ENCODE data around the gene HK2. TPM values are rescaled to one million over a fixed set of nuclear protein-coding genes. Genes with fewer than 3 reads are reported as not detected.

HK2 gene
- polyA plus RNA-seq, 2 of the 4 experiments (the other 2 are of a cell fraction): 0.37 to 1.2 TPM

DNA sequence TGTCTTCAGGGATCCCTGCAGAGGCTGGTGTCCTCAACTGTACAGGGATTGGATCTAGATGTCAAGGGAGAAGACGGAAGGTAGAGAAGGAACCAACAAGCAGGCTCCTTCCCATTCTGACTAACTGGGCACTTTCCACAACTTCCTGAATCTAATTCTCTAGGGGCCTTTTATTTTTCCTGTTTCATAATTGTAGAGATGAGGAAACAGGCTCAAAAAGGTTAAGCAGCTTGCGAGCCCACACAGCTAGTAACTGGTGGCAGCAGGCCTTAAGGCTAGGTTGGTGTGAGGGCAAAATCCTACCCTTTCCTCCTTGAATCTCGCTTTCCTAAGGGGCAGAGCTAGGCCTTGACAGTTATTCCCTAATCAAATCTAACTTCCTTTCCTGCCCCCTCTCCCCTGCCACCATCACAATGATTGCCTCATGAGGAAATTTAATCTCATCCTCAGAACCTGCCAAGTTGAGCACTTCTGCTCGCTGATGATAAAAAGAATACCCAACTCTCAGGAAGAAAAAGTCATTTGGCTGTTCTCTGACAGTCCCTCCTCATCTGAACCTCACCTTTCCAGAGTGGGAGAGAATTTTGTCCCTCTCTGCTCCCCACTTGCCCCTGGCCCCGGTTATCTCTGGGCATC, 88.8 kb downstream of the HK2 start (continued):
- TF ChIP-seq, protein P1, sequence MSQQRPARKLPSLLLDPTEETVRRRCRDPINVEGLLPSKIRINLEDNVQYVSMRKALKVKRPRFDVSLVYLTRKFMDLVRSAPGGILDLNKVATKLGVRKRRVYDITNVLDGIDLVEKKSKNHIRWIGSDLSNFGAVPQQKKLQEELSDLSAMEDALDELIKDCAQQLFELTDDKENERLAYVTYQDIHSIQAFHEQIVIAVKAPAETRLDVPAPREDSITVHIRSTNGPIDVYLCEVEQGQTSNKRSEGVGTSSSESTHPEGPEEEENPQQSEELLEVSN (IDR thresholded peaks at IDR 0.05; ENCODE audit: borderline replicate concordance, low read depth): no peak
- no peak for TF ChIP-seq EP300 (IDR thresholded peaks at IDR 0.05)
- TF ChIP-seq RCOR1 (IDR thresholded peaks at IDR 0.05; ENCODE audit: low read depth, low read length): no peak
- no peak for TF ChIP-seq CEBPB (IDR thresholded peaks at IDR 0.05)
- TF ChIP-seq HOXA7 (CRISPR knock-in tag; IDR thresholded peaks at IDR 0.05): no peak
- no peak for TF ChIP-seq JUNB (IDR thresholded peaks at IDR 0.05)
- no peak for TF ChIP-seq EHF (CRISPR knock-in tag; IDR thresholded peaks at IDR 0.05)
- TF ChIP-seq TFCP2L1 (CRISPR knock-in tag; IDR thresholded peaks at IDR 0.05): no peak
- TF ChIP-seq PHF8 (IDR thresholded peaks at IDR 0.05; ENCODE audit: borderline replicate concordance, low read depth): no peak
- TF ChIP-seq HOXB13 (CRISPR knock-in tag; IDR thresholded peaks at IDR 0.05; ENCODE audit: low read depth): no peak
- no peak for TF ChIP-seq RNF2 (IDR thresholded peaks at IDR 0.05; ENCODE audit: borderline replicate concordance, low read depth)

DNA sequence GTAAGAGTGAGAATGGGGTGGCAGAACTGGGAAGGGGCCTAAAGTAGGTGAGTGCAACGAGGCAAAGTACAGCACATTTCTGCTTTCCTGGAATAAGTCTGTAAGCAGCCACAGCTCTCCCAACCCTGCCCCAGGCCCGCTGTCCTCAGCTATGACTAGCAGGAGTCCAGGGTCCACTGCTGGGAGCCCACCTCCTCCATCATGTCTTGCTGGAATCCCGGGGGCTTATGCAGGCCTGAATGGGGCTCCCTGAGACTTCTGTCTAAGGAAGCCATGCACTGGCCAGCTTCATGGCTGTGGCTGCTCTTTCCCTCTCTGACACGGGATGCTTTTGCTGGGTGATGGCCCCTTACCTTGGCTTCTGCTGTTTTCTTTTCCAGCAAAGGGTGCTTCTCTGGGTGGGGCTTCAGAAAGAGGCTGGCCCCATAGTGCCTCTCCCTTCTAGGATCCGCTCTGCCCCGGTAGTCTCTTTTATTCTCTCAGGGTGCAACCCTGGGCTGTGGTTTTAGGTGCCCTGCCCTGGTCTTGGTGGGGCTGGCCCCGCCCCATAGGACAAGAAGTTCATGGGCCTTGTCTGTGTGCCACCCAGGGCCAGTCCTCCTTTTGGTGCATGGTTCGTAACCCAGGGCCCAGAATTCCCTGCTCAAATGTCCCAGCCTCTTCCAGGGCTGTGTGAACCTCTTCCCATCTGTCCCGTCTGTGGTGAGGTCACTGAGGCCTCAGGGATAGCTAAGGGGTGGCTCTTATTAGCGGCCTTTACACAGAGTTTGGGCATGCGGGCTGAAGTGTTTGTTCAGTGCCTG, 90.7 kb downstream of the HK2 start:
- Histone ChIP-seq H3K4me1 (no peaks in the 10 kb centered on the region), H3K4me3 (no peak overlapping the region), H3K9me3 (no peaks in the 10 kb centered on the region), H3K4me2 (no peak overlapping the region), H3K27ac (no peak overlapping the region)
- ATAC-seq: no peak
- 82% methylated on average over 11 of the region's 11 CpGs for WGBS (ENCODE audit: missing lambda C conversion rate)
- ChIA-PET CTCF (interaction anchor here (0.8 to 2.4 kb wide), 3 partner anchors 9 to 540 kb away, joined by 3 to 8 read pairs (median 5); partner anchors contain the start of gene TACR1), POLR2A (no interaction called here)
- no peak for DNase-seq (ENCODE audit: low read depth in 1 of 2, low spot score in 1 of 2)
- FAIRE-seq: no peak
- TF ChIP-seq SMC3 (IDR thresholded peaks at IDR 0.05) (no peak), GATA3 (IDR thresholded peaks at IDR 0.05; ENCODE audit: borderline replicate concordance) (no peak)

DNA sequence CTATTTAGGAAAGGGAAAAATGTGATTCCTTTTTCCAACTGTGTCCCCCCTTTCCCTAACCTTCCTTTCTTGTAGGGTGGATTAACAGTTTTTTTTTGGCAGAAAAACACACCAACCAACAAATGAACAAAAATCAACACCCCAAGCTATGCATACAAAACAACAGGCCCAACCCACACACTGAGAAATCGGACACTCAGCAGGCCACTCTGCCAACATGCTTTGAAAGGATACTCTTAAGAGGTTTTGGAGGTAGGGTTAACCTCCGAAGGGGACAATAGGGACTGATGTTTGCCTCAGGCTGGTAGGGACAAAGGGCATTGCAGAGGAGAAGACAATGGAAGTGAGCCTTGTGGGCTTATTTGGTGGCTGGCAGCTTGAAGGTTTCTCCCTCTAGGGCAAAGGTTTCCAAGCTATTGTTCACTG, 91.4 kb downstream of the HK2 start:
- CTCF ChIA-PET: interaction anchor here (0.5 to 2.4 kb wide), 4 partner anchors 9 to 274 kb away, joined by 3 to 8 read pairs (median 3); no protein-coding TSS in a partner anchor
- ATAC-seq: no peak
- POLR2A ChIA-PET: no interaction called here

More for the DNA sequence above, 91.4 kb downstream of the HK2 start:
- DNase-seq (ENCODE audit: low read depth in 1 of 2, low spot score in 1 of 2): no peak
- Histone ChIP-seq H3K4me1 (no peaks in the 10 kb centered on the region), H3K4me3 (no peak overlapping the region), H3K4me2 (no peak overlapping the region), H3K27ac (no peak overlapping the region), H3K9me3 (no peaks in the 10 kb centered on the region)
- 61% methylated on average over 2 of the region's 2 CpGs for WGBS (ENCODE audit: missing lambda C conversion rate)
- no peak for FAIRE-seq
- no peak for TF ChIP-seq NPAS2 (CRISPR knock-in tag; IDR thresholded peaks at IDR 0.05; ENCODE audit: borderline replicate concordance)
- TF ChIP-seq JUNB (IDR thresholded peaks at IDR 0.05): no peak
- TF ChIP-seq CHD4 (IDR thresholded peaks at IDR 0.05; ENCODE audit: borderline replicate concordance): no peak
- TF ChIP-seq ESRRA (IDR thresholded peaks at IDR 0.05; ENCODE audit: borderline replicate concordance, low read length): no peak
- TF ChIP-seq RCOR1 (IDR thresholded peaks at IDR 0.05; ENCODE audit: low read depth, low read length): no peak
- no peak for TF ChIP-seq POLR2AphosphoS2 (conservative IDR thresholded peaks at IDR 0.05; ENCODE audit: low read length)
- no peak for TF ChIP-seq EHF (CRISPR knock-in tag; IDR thresholded peaks at IDR 0.05)
- TF ChIP-seq RNF2 (IDR thresholded peaks at IDR 0.05; ENCODE audit: borderline replicate concordance, low read depth): no peak
- TF ChIP-seq PHF8 (IDR thresholded peaks at IDR 0.05; ENCODE audit: borderline replicate concordance, low read depth): no peak
- TF ChIP-seq, protein P2, sequence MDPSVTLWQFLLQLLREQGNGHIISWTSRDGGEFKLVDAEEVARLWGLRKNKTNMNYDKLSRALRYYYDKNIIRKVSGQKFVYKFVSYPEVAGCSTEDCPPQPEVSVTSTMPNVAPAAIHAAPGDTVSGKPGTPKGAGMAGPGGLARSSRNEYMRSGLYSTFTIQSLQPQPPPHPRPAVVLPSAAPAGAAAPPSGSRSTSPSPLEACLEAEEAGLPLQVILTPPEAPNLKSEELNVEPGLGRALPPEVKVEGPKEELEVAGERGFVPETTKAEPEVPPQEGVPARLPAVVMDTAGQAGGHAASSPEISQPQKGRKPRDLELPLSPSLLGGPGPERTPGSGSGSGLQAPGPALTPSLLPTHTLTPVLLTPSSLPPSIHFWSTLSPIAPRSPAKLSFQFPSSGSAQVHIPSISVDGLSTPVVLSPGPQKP (IDR thresholded peaks at IDR 0.05; ENCODE audit: low read depth, low read length): no peak
- no peak for TF ChIP-seq MYC (IDR thresholded peaks at IDR 0.05; ENCODE audit: borderline replicate concordance, low read length)
- TF ChIP-seq, protein P3, sequence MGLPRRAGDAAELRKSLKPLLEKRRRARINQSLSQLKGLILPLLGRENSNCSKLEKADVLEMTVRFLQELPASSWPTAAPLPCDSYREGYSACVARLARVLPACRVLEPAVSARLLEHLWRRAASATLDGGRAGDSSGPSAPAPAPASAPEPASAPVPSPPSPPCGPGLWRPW (IDR thresholded peaks at IDR 0.05): no peak
- TF ChIP-seq EP300 (IDR thresholded peaks at IDR 0.05): no peak

All from A549 (cell line).